GM23248 (cell line): ENCODE results near the gene KCTD2.
"Not testable (repeated sequence)": the region's sequence is repeated elsewhere in the genome, so short reads cannot be mapped to it uniquely, and the experiment has no call there.

Experiments
- EZH2 ChIP-seq: fragments of 200-600 bp; sonication (generic); IDR thresholded peaks from 2 replicates; pipeline ENCODE4 v1.6.1; 2018; ENCODE audit warnings: antibody characterized with exemption, mild to moderate bottlenecking; ENCODE audit not compliant: insufficient read depth, poor library complexity, severe bottlenecking
- EZH2phosphoT487 ChIP-seq: fragments of 200-600 bp; sonication (generic); IDR thresholded peaks from 2 replicates; pipeline ENCODE4 v1.6.1; 2018; ENCODE audit warnings: antibody characterized with exemption, moderate library complexity, mild to moderate bottlenecking, low read depth; ENCODE audit not compliant: insufficient read depth

- not testable (repeated sequence) for TF ChIP-seq EZH2, EZH2phosphoT487
These were observed 3.2 kb upstream of the KCTD2 start for GRCh38 chr17:75043789-75044188.
